Astrocyte (in vitro differentiated cells and primary cell): ENCODE data around the gene HOXA7. TPM values are rescaled to one million over a fixed set of nuclear protein-coding genes. Genes with fewer than 3 reads are reported as not detected.

ENCODE experiments used
- DNase-seq: peaks from one replicate; pipeline ENCODE4 v3.0.0-alpha.2; 2010; ENCODE audit warnings: low read depth
- FAIRE-seq: peaks from 2 replicates; lab custom pipeline; 2011; peaks lifted over from hg19 to GRCh38; lab: Jason Lieb, UNC
- H2AFZ ChIP-seq: 2 replicates; pipeline ENCODE4 v1.6.0; 2012; ENCODE audit warnings: low read depth, low read length, inconsistent platforms
- H3K27ac ChIP-seq: 2 replicates; pipeline ENCODE4 v1.5.1; 2011; ENCODE audit warnings: low read depth, low read length, inconsistent platforms
- H3K27me3 ChIP-seq: 2 replicates; pipeline ENCODE4 v1.6.0; 2011; ENCODE audit warnings: low read length, inconsistent platforms; ENCODE audit not compliant: insufficient read depth
- H3K36me3 ChIP-seq: 2 replicates; pipeline ENCODE4 v1.5.1; 2011; ENCODE audit warnings: low read length, inconsistent platforms; ENCODE audit not compliant: insufficient read depth
- H3K4me1 ChIP-seq: 2 replicates; pipeline ENCODE4 v1.5.1; 2011; ENCODE audit warnings: low read length, inconsistent platforms; ENCODE audit not compliant: insufficient read depth
- H3K4me2 ChIP-seq: 2 replicates; pipeline ENCODE4 v1.6.0; 2012; ENCODE audit warnings: low read length, inconsistent platforms
- H3K4me3 ChIP-seq: 2 replicates; pipeline ENCODE4 v1.5.1; 2011; ENCODE audit warnings: low read depth, mild to moderate bottlenecking, low read length, inconsistent platforms; ENCODE audit not compliant: insufficient read depth
- H3K79me2 ChIP-seq: 2 replicates; pipeline ENCODE4 v1.6.0; 2012; ENCODE audit warnings: mild to moderate bottlenecking, low read length, inconsistent platforms; ENCODE audit not compliant: insufficient read depth
- H3K9ac ChIP-seq: 2 replicates; pipeline ENCODE4 v1.6.0; 2012; ENCODE audit warnings: mild to moderate bottlenecking, low read length, inconsistent platforms
- H3K9me3 ChIP-seq: 2 replicates; pipeline ENCODE4 v1.5.1; 2012; ENCODE audit warnings: low read depth, mild to moderate bottlenecking, low read length, inconsistent platforms; ENCODE audit not compliant: insufficient read depth
- H4K20me1 ChIP-seq: 2 replicates; pipeline ENCODE4 v1.6.0; 2012; ENCODE audit warnings: low read length, inconsistent platforms; ENCODE audit not compliant: insufficient read depth
- H3K27ac Mint-ChIP-seq: one replicate; pipeline ENCODE4 v1.8.0; 2021; ENCODE audit warnings: mild to moderate bottlenecking, mixed read lengths; ENCODE audit not compliant: unreplicated experiment
- H3K27me3 Mint-ChIP-seq: one replicate; pipeline ENCODE4 v1.8.0; 2021; ENCODE audit warnings: low read depth, mixed read lengths; ENCODE audit not compliant: unreplicated experiment
- H3K36me3 Mint-ChIP-seq: one replicate; pipeline ENCODE4 v1.8.0; 2021; ENCODE audit warnings: low read depth, mixed read lengths; ENCODE audit not compliant: unreplicated experiment
- H3K4me1 Mint-ChIP-seq: one replicate; pipeline ENCODE4 v1.8.0; 2021; ENCODE audit warnings: low read depth, mixed read lengths; ENCODE audit not compliant: unreplicated experiment
- H3K4me3 Mint-ChIP-seq: one replicate; pipeline ENCODE4 v1.8.0; 2021; ENCODE audit warnings: mild to moderate bottlenecking, moderate library complexity, mixed read lengths; ENCODE audit not compliant: unreplicated experiment
- H3K9me3 Mint-ChIP-seq: one replicate; pipeline ENCODE4 v1.8.0; 2021; ENCODE audit warnings: mild to moderate bottlenecking, mixed read lengths; ENCODE audit not compliant: unreplicated experiment
- EZH2 ChIP-seq: IDR thresholded peaks from 2 replicates; pipeline ENCODE4 v1.6.1; 2012; ENCODE audit warnings: mild to moderate bottlenecking, low read length, inconsistent platforms; ENCODE audit not compliant: insufficient read depth
- total RNA-seq: library from RNA; stranded (reverse); gene quantifications from 2 replicates; pipeline ENCODE4 v1.2.1, GENCODE V29; 2021
- TF ChIP-seq, protein P1 (sequence below): IDR thresholded peaks from 2 replicates; pipeline ENCODE4 v1.5.1; 2011; ENCODE audit warnings: low read depth, mild to moderate bottlenecking, inconsistent platforms, low read length, moderate library complexity; ENCODE audit not compliant: insufficient read depth

HOXA7 gene
- total RNA-seq, 1 donor from 2014 or later = not detected

DNA sequence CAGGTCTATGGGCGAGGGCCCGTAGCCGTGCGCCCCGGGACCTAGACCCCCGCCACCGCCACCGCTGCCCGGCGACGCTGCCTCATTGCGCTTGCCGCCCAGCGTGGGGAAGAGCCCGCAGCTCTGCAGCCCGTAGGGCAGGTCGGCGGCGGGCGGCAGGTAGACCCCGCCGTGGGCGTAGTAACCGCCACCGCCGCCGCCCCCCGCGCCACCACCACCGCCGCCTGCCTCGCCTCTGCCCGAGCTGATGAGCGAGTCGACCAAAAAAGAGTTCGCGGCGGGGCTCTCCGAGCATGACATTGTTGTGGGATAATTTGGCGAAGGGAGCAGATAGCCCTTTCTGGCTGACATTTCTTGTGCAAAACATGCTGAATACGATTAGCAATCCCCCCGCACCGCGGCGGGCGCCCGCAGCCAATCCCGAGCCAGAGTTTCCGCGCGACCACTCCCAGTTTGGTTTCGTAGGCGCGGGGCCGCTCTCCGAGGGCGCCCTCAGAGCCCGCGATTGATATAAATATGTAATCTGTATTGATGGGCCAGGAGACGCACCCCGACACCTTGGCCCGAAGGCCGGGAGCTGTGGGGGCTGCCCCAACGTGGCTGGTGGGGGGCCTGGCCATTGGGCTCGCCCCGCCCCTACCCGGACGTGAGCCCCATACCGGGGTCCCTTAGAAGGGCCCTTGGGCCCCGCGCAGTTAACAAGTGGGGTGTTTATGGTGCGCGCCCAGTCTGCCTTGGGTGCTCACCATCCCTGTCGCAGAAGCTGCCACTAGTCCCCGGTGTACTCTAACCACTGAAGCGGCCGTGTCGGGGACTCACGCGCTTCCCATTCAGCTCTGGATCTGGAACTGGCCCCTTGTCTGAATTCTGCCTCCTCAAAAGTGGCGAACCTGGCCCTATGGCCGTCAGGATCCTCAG is 17.7 kb upstream of the HOXA7 start, which contains the start of gene HOXA10:
Gene HOXA10, minus strand, starts transcription at position 365 of the 918 bp plus-strand sequence. Its CDS starts 14 bp downstream, at position 351.
- Mint-ChIP-seq H3K36me3 (no peaks in the 10 kb centered on the region), H3K9me3 (peaks cover 28% of the 10 kb centered on the region), H3K27ac (peak within 1 kb of the TSS; percentile 12), H3K27me3 (peaks cover 72% of the 10 kb centered on the region), H3K4me1 (no peaks in the 10 kb centered on the region), H3K4me3 (no peak within 1 kb of the TSS)
- H3K27ac ChIP-seq = no peak within 1 kb of the TSS
- H4K20me1 ChIP-seq = peaks cover 6% of the 10 kb centered on the region
- no peaks in the 10 kb centered on the region for H3K79me2 ChIP-seq
- H3K9me3 ChIP-seq = peaks cover 10% of the 10 kb centered on the region
- H3K27me3 ChIP-seq = peaks cover 92% of the 10 kb centered on the region
- no peak within 1 kb of the TSS for H3K9ac ChIP-seq
- FAIRE-seq (no peak), DNase-seq (no peak)
- H2AFZ ChIP-seq = no peak within 1 kb of the TSS
- TF ChIP-seq, protein P1, sequence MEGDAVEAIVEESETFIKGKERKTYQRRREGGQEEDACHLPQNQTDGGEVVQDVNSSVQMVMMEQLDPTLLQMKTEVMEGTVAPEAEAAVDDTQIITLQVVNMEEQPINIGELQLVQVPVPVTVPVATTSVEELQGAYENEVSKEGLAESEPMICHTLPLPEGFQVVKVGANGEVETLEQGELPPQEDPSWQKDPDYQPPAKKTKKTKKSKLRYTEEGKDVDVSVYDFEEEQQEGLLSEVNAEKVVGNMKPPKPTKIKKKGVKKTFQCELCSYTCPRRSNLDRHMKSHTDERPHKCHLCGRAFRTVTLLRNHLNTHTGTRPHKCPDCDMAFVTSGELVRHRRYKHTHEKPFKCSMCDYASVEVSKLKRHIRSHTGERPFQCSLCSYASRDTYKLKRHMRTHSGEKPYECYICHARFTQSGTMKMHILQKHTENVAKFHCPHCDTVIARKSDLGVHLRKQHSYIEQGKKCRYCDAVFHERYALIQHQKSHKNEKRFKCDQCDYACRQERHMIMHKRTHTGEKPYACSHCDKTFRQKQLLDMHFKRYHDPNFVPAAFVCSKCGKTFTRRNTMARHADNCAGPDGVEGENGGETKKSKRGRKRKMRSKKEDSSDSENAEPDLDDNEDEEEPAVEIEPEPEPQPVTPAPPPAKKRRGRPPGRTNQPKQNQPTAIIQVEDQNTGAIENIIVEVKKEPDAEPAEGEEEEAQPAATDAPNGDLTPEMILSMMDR = no peak
- peak; percentile 11 for TF ChIP-seq EZH2
- H3K4me3 ChIP-seq = no peak within 1 kb of the TSS
- H3K4me1 ChIP-seq = peaks cover 5% of the 10 kb centered on the region
- no peaks in the 10 kb centered on the region for H3K36me3 ChIP-seq
- peak within 1 kb of the TSS; percentile 63 for H3K4me2 ChIP-seq

DNA sequence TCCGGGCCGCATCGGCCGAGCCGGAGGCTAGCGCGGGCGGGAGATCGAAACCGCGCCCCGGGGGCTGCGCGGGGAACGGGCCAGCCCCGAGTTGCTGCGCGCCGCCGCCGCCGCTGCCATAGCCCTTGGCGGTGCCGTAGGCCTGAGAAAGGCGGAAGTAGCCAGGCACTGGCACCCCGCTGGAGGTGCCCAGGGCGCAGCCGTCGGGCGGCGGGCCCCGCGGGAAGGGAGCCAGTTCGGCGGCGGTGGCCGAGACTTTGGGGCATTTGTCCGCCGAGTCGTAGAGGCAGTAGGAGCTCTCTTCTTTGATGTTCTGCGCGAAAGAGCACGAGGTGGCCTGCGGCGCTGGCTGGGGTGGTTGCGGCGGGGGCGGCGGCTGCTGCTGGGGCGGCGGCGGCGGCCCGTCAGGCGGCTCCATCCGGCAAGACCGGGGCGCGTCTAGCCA is 17.1 kb upstream of the HOXA7 start:
- no peak for DNase-seq
- Histone ChIP-seq H3K79me2 (no peaks in the 10 kb centered on the region), H3K36me3 (no peaks in the 10 kb centered on the region), H3K4me2 (peak overlapping the region; percentile 63), H3K27me3 (peaks cover 92% of the 10 kb centered on the region), H3K9ac (no peak overlapping the region), H4K20me1 (peaks cover 6% of the 10 kb centered on the region), H2AFZ (no peak overlapping the region), H3K9me3 (peaks cover 11% of the 10 kb centered on the region), H3K4me1 (peaks cover 5% of the 10 kb centered on the region), H3K4me3 (no peak overlapping the region), H3K27ac (no peak overlapping the region)
- no peak for FAIRE-seq
- Mint-ChIP-seq H3K4me3 (no peak overlapping the region), H3K36me3 (no peaks in the 10 kb centered on the region), H3K4me1 (no peaks in the 10 kb centered on the region), H3K27me3 (peaks cover 70% of the 10 kb centered on the region), H3K27ac (no peak overlapping the region), H3K9me3 (peaks cover 28% of the 10 kb centered on the region)
- TF ChIP-seq, protein P1 = no peak
- peak; percentile 92 for TF ChIP-seq EZH2
